ENCODE data around the gene BTG3. TPM values are rescaled to one million over a fixed set of nuclear protein-coding genes. Genes with fewer than 3 reads are reported as not detected.
A peak's percentile ranks its signal among the peaks of the same experiment; 100 is the strongest.

The BTG3 gene
- total RNA-seq, 1 experiment from 2014 or later = 57.0 TPM

DNA sequence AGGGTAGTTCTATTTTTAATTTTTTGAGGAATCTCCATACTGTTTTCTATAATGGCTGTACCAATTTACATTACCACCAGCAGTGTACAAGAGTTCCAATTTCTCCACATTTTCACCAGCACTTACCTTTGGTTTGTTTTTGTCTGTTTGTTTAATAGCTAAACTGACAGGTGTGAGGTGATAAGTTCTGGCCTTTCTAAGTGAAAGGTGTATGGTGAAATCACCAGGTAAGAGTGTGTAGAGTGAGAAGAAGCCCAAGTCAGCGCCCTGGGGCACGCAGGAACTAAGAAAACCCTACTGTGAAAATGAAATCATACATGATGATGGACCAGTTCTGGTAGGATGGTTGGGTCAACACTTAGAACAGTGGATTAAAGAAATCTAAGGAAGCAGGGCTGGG, 34.5 kb downstream of the BTG3 start:
- DNase-seq (ENCODE audit: unreplicated experiment) = no peak
- Mint-ChIP-seq H3K27ac (ENCODE audit: low read depth, unreplicated experiment) (peak overlapping the region; percentile 37), H3K27me3 (ENCODE audit: insufficient read depth, unreplicated experiment) (no peaks in the 10 kb centered on the region), H3K4me3 (ENCODE audit: unreplicated experiment) (no peak overlapping the region), H3K36me3 (ENCODE audit: insufficient read depth, unreplicated experiment) (peaks cover 6% of the 10 kb centered on the region), H3K9me3 (ENCODE audit: unreplicated experiment) (no peaks in the 10 kb centered on the region), H3K4me1 (ENCODE audit: insufficient read depth, unreplicated experiment) (no peaks in the 10 kb centered on the region)
- ChIA-PET POLR2A (no interaction called here), CTCF (interaction anchor here (9.2 kb wide), 1 partner anchor 191 kb away, joined by 146 read pairs; no protein-coding TSS in a partner anchor)
- intact Hi-C loops (cut with micrococcal nuclease) = no loop called here
- BruUV-seq (replicated peaks) = no TSS peak
- TF ChIP-seq CTCF (IDR thresholded peaks at IDR 0.05; ENCODE audit: unreplicated experiment) = no peak

GRCh38 chr21:17577701-17578100, 35.0 kb downstream of the BTG3 start:
- Mint-ChIP-seq H3K4me3 (ENCODE audit: unreplicated experiment) (no peak overlapping the region), H3K9me3 (ENCODE audit: unreplicated experiment) (no peaks in the 10 kb centered on the region), H3K27ac (ENCODE audit: low read depth, unreplicated experiment) (peak overlapping the region; percentile 37), H3K27me3 (ENCODE audit: insufficient read depth, unreplicated experiment) (no peaks in the 10 kb centered on the region), H3K36me3 (ENCODE audit: insufficient read depth, unreplicated experiment) (peaks cover 6% of the 10 kb centered on the region), H3K4me1 (ENCODE audit: insufficient read depth, unreplicated experiment) (no peaks in the 10 kb centered on the region)
- no TSS peak for BruUV-seq (replicated peaks)
- no peak for TF ChIP-seq CTCF (IDR thresholded peaks at IDR 0.05; ENCODE audit: unreplicated experiment)
- intact Hi-C loops (cut with micrococcal nuclease) = no loop called here
- no peak for DNase-seq (ENCODE audit: unreplicated experiment)
- POLR2A ChIA-PET = no interaction called here
- CTCF ChIA-PET = interaction anchor here (0.7 kb wide), 1 partner anchor 193 kb away, joined by 3 read pairs; no protein-coding TSS in a partner anchor

DNA sequence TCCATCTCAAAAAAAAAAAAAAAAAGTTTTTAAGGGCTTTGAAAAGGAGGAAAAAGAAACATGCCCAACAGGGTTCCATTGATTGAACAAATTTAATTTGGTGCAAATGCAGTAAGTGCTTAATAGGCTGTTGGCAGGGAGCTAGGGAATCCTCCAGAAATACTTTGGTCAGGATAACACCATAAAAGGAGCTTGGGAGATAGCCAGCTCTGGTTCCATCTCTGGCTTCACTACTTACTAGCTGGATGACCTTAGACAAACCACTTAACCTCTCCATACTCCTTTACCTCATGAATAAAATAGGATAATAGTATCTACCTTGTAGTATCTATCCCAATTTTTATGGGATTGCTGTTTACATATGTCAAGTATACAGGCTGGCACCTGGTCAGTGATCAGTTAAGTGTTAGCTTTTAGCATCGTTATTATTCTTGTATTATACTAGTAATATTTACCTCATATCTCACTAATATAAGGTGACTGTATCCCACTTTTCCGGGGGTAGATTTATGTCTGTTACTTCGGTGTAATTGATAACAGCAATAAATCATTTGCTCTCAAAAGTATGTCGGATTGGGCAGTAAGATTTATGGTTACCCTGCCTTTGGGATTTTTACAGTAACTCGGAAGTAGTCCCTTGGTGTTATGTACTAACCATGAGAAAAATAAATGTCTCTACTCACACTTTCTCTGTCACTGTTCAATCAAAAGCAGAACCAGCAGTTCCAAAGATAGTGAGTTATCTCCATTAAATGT, 36.4 kb downstream of the BTG3 start:
- Mint-ChIP-seq H3K27ac (ENCODE audit: low read depth, unreplicated experiment) (no peak overlapping the region), H3K9me3 (ENCODE audit: unreplicated experiment) (no peaks in the 10 kb centered on the region), H3K36me3 (ENCODE audit: insufficient read depth, unreplicated experiment) (peaks cover 6% of the 10 kb centered on the region), H3K4me3 (ENCODE audit: unreplicated experiment) (no peak overlapping the region), H3K27me3 (ENCODE audit: insufficient read depth, unreplicated experiment) (no peaks in the 10 kb centered on the region), H3K4me1 (ENCODE audit: insufficient read depth, unreplicated experiment) (no peaks in the 10 kb centered on the region)
- no peak for TF ChIP-seq CTCF (IDR thresholded peaks at IDR 0.05; ENCODE audit: unreplicated experiment)
- intact Hi-C loops (cut with micrococcal nuclease) = no loop called here
- ChIA-PET CTCF (interaction anchor here (1.2 to 1.5 kb wide), 3 partner anchors 9 to 189 kb away, joined by 3 to 4 read pairs (median 4); no protein-coding TSS in a partner anchor), POLR2A (interaction anchor here (0.5 kb wide), 1 partner anchor 10 kb away, joined by 4 read pairs; no protein-coding TSS in a partner anchor)
- no TSS peak for BruUV-seq (replicated peaks)
- DNase-seq (ENCODE audit: unreplicated experiment) = no peak

DNA sequence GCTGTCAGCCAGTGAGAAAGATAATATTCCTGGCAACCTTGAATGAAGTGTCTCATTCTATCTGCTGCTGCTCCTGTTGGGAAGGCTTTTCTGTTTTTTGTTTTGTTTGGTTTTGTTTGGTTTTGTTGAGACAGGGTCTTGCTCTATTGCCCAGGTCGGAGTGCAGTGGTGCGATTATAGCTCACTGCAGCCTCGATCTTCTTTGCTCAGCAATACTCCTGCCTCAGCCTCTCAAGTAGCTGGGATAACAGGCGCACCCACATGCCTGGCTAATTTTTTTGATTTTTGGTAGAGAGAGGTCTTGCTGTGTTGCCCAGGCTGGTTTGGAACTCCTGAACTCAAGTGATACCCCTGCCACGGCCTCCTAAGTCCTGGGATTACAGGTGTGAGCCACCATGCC, 37.6 kb downstream of the BTG3 start:
- Mint-ChIP-seq H3K27ac (ENCODE audit: low read depth, unreplicated experiment) (no peak overlapping the region), H3K4me1 (ENCODE audit: insufficient read depth, unreplicated experiment) (no peaks in the 10 kb centered on the region), H3K9me3 (ENCODE audit: unreplicated experiment) (no peaks in the 10 kb centered on the region), H3K4me3 (ENCODE audit: unreplicated experiment) (no peak overlapping the region), H3K27me3 (ENCODE audit: insufficient read depth, unreplicated experiment) (no peaks in the 10 kb centered on the region), H3K36me3 (ENCODE audit: insufficient read depth, unreplicated experiment) (peaks cover 6% of the 10 kb centered on the region)
- no TSS peak for BruUV-seq (replicated peaks)
- DNase-seq (ENCODE audit: unreplicated experiment) = no peak
- ChIA-PET POLR2A (no interaction called here), CTCF (interaction anchor here (0.6 to 1.3 kb wide), 2 partner anchors 74 to 188 kb away, joined by 4 read pairs; no protein-coding TSS in a partner anchor)
- intact Hi-C loops (cut with micrococcal nuclease) = no loop called here
- no peak for TF ChIP-seq CTCF (IDR thresholded peaks at IDR 0.05; ENCODE audit: unreplicated experiment)

Data from MCF 10A (cell line).